ENCODE results near the gene BTBD7. TPM values are rescaled to one million over a fixed set of nuclear protein-coding genes. Genes with fewer than 3 reads are reported as not detected.

Gene BTBD7
- total RNA-seq, 1 donor from 2014 or later: 39.4 TPM

GRCh38 chr14:93319958-93320357 is 12.9 kb downstream of the BTBD7 start:
- DNase-seq (no peak), ATAC-seq (no peak)
- Histone ChIP-seq H3K4me3 (no peak overlapping the region), H3K27me3 (ENCODE audit: low read depth) (no peaks in the 10 kb centered on the region), H3K9me3 (no peaks in the 10 kb centered on the region), H3K27ac (no peak overlapping the region), H3K36me3 (no peaks in the 10 kb centered on the region), H3K4me1 (peaks cover 57% of the 10 kb centered on the region)
- intact Hi-C loops (cut with DNase I): no loop called here
- TF ChIP-seq CTCF (IDR thresholded peaks at IDR 0.05): no peak

GRCh38 chr14:93319494-93319893 is 13.3 kb downstream of the BTBD7 start:
- H3K36me3 ChIP-seq: no peaks in the 10 kb centered on the region
- TF ChIP-seq CTCF (IDR thresholded peaks at IDR 0.05): no peak
- intact Hi-C loops (cut with DNase I): no loop called here
- ATAC-seq: no peak
- no peaks in the 10 kb centered on the region for H3K9me3 ChIP-seq
- H3K4me1 ChIP-seq: peaks cover 57% of the 10 kb centered on the region
- H3K27ac ChIP-seq: no peak overlapping the region
- no peaks in the 10 kb centered on the region for H3K27me3 ChIP-seq (ENCODE audit: low read depth)
- DNase-seq: no peak
- H3K4me3 ChIP-seq: no peak overlapping the region

- no peak for ATAC-seq
- Histone ChIP-seq H3K27me3 (ENCODE audit: low read depth) (no peaks in the 10 kb centered on the region), H3K9me3 (no peaks in the 10 kb centered on the region), H3K4me1 (peaks cover 54% of the 10 kb centered on the region), H3K4me3 (no peak overlapping the region), H3K27ac (no peak overlapping the region), H3K36me3 (no peaks in the 10 kb centered on the region)
- intact Hi-C loops (cut with DNase I): no loop called here
- no peak for TF ChIP-seq CTCF (IDR thresholded peaks at IDR 0.05)
- DNase-seq: no peak
Measured at GRCh38 chr14:93318927-93319326, 13.9 kb downstream of the BTBD7 start.

- peaks cover 47% of the 10 kb centered on the region for H3K4me1 ChIP-seq
- ATAC-seq (peak; percentile 51 to 65), DNase-seq (no peak)
- H3K27ac ChIP-seq: no peak overlapping the region
- no peaks in the 10 kb centered on the region for H3K9me3 ChIP-seq
- intact Hi-C loops (cut with DNase I): no loop called here
- TF ChIP-seq CTCF (IDR thresholded peaks at IDR 0.05): no peak
- H3K4me3 ChIP-seq: no peak overlapping the region
- no peaks in the 10 kb centered on the region for H3K36me3 ChIP-seq
- H3K27me3 ChIP-seq (ENCODE audit: low read depth): no peaks in the 10 kb centered on the region
Measured at GRCh38 chr14:93317875-93318807, 14.7 kb downstream of the BTBD7 start.

GRCh38 chr14:93317210-93317874 is 15.5 kb downstream of the BTBD7 start:
- peaks cover 39% of the 10 kb centered on the region for H3K4me1 ChIP-seq
- H3K27ac ChIP-seq: no peak overlapping the region
- H3K36me3 ChIP-seq: no peaks in the 10 kb centered on the region
- intact Hi-C loops (cut with DNase I): no loop called here
- H3K9me3 ChIP-seq: no peaks in the 10 kb centered on the region
- no peak overlapping the region for H3K4me3 ChIP-seq
- TF ChIP-seq CTCF (IDR thresholded peaks at IDR 0.05): no peak
- ATAC-seq (peak; percentile 87 to 88), DNase-seq (no peak)
- H3K27me3 ChIP-seq (ENCODE audit: low read depth): no peaks in the 10 kb centered on the region

All from lower lobe of right lung (tissue), 2 donors.